Osteocyte (in vitro differentiated cells): Measurements from ENCODE around the gene RELCH. TPM values are rescaled to one million over a fixed set of nuclear protein-coding genes. Genes with fewer than 3 reads are reported as not detected.

ENCODE experiments used
- DNase-seq: peaks from one replicate; pipeline ENCODE4 v3.0.0; 2021; ENCODE audit warnings: mixed read lengths; ENCODE audit not compliant: unreplicated experiment; ENCODE audit errors: extremely low spot score
- H3K27ac Mint-ChIP-seq: one replicate; pipeline ENCODE4 v1.8.0; 2021; ENCODE audit warnings: mild to moderate bottlenecking, mixed read lengths; ENCODE audit not compliant: unreplicated experiment
- H3K27me3 Mint-ChIP-seq: one replicate; pipeline ENCODE4 v1.8.0; 2021; ENCODE audit warnings: mixed read lengths; ENCODE audit not compliant: unreplicated experiment
- H3K36me3 Mint-ChIP-seq: one replicate; pipeline ENCODE4 v1.8.0; 2021; ENCODE audit warnings: mixed read lengths; ENCODE audit not compliant: unreplicated experiment
- H3K4me1 Mint-ChIP-seq: one replicate; pipeline ENCODE4 v1.8.0; 2021; ENCODE audit warnings: mixed read lengths; ENCODE audit not compliant: unreplicated experiment
- H3K4me3 Mint-ChIP-seq: one replicate; pipeline ENCODE4 v1.8.0; 2021; ENCODE audit warnings: mild to moderate bottlenecking, moderate library complexity, mixed read lengths; ENCODE audit not compliant: unreplicated experiment
- H3K9me3 Mint-ChIP-seq: one replicate; pipeline ENCODE4 v1.8.0; 2021; ENCODE audit warnings: mixed read lengths; ENCODE audit not compliant: unreplicated experiment
- total RNA-seq: library from RNA; stranded (reverse); gene quantifications from 2 replicates; pipeline ENCODE4 v1.2.1, GENCODE V29; 2021
- TF ChIP-seq, protein P1 (sequence below): fragments of 200-600 bp; sonication (generic); IDR thresholded peaks from 2 replicates; pipeline ENCODE4 v1.5.0; 2021; ENCODE audit warnings: antibody characterized with exemption, mild to moderate bottlenecking, moderate library complexity

RELCH gene
- total RNA-seq, 1 donor from 2014 or later, result 22.0 TPM

DNA sequence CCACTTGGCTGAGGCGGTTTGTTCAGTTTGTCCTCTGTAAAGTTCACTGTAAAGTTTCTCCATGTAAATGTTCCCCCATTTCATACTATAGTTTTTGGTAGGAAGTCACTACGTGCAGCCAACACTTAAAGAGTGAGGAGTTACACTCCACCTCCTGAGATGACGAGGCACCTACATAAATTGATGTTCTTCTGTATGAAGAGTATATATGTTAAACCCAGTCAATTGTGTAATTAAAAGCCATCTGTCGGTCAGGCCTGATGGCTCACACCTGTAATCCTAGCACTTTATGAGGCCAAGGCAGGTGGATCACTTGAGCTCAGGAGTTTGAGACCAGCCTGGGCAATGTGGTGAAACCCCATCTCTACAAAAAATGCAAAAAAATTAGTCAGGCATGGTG, 7.8 kb upstream of the RELCH start:
- TF ChIP-seq, protein P1, sequence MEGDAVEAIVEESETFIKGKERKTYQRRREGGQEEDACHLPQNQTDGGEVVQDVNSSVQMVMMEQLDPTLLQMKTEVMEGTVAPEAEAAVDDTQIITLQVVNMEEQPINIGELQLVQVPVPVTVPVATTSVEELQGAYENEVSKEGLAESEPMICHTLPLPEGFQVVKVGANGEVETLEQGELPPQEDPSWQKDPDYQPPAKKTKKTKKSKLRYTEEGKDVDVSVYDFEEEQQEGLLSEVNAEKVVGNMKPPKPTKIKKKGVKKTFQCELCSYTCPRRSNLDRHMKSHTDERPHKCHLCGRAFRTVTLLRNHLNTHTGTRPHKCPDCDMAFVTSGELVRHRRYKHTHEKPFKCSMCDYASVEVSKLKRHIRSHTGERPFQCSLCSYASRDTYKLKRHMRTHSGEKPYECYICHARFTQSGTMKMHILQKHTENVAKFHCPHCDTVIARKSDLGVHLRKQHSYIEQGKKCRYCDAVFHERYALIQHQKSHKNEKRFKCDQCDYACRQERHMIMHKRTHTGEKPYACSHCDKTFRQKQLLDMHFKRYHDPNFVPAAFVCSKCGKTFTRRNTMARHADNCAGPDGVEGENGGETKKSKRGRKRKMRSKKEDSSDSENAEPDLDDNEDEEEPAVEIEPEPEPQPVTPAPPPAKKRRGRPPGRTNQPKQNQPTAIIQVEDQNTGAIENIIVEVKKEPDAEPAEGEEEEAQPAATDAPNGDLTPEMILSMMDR, result no peak
- Mint-ChIP-seq H3K27ac (no peak overlapping the region), H3K9me3 (no peaks in the 10 kb centered on the region), H3K27me3 (no peaks in the 10 kb centered on the region), H3K4me1 (peaks cover 3% of the 10 kb centered on the region), H3K4me3 (no peak overlapping the region), H3K36me3 (peaks cover 2% of the 10 kb centered on the region)
- no peak for DNase-seq

DNA sequence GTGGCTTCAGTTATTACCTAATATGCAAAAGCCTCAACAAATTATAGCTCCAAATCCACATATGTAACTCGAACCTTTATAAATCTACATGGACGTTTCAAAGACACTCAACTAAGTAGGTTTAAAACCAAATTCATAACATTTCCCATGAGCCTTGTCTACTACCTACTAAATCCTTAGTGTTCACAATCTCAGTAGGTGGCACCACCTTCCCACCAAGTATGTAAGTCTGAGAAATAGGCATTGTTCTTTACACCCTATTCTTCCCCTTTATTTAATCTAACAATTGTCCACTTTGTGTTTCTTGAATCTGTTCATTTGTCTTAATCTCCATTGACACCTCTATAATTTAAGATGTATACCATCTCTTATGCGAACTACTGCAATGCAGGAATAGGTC, 4.8 kb upstream of the RELCH start:
- DNase-seq, result no peak
- TF ChIP-seq, protein P1, result no peak
- Mint-ChIP-seq H3K27me3 (no peaks in the 10 kb centered on the region), H3K36me3 (peaks cover 2% of the 10 kb centered on the region), H3K27ac (no peak overlapping the region), H3K4me3 (no peak overlapping the region), H3K9me3 (no peaks in the 10 kb centered on the region), H3K4me1 (peaks cover 13% of the 10 kb centered on the region)

DNA sequence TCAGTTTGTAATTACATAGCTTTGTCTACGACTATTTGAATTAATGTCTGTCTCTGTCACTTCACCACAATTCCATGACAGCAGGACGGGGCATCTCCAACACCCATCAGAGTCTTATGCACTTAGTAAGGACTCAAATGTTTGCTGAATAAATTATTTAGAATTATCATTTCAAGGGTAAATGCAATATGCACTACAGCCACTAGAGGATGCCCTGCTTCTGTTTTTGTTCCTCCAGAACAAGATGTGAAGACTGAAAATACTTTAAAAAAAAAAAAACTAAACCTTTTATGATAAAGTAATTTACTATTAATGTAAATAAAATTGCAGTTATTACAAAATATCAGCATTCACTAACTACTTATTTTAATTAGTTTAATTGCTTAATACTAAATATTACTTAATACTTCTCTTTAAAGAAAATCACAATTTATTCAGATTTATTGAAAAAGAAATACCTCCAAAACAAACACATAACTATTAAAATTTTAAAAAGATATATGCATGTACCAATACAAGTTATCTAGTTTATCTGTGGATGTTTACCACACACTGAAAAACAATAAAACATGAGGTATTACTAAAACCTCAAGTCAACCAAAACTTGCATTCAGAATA, 3.4 kb upstream of the RELCH start:
- no peaks in the 10 kb centered on the region for H3K36me3 Mint-ChIP-seq
- H3K4me3 Mint-ChIP-seq, result no peak overlapping the region
- no peaks in the 10 kb centered on the region for H3K9me3 Mint-ChIP-seq
- H3K27ac Mint-ChIP-seq, result no peak overlapping the region
- TF ChIP-seq, protein P1, result peak; percentile 88
- H3K27me3 Mint-ChIP-seq, result no peaks in the 10 kb centered on the region
- DNase-seq, result no peak
- H3K4me1 Mint-ChIP-seq, result peaks cover 19% of the 10 kb centered on the region

DNA sequence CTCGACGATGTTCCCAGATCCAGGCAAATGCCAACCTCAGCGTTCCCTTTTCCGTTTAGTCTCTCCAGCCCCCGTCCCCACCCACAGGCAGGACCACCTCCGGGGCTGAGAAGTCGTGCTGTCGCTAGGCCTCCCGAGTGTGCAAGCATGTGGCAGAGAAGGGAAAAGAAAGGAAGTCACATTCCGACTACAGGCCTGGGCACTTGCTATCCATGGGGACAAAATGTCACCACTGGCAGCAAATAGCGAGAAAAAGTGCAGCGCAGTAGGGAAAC, 619 bp upstream of the RELCH start:
- Mint-ChIP-seq H3K9me3 (no peaks in the 10 kb centered on the region), H3K27me3 (no peaks in the 10 kb centered on the region), H3K36me3 (peaks cover 3% of the 10 kb centered on the region), H3K27ac (peak overlapping the region; percentile 92), H3K4me1 (peaks cover 42% of the 10 kb centered on the region), H3K4me3 (peak overlapping the region; percentile 100)
- peak; percentile 86 for DNase-seq
- TF ChIP-seq, protein P1, result no peak

DNA sequence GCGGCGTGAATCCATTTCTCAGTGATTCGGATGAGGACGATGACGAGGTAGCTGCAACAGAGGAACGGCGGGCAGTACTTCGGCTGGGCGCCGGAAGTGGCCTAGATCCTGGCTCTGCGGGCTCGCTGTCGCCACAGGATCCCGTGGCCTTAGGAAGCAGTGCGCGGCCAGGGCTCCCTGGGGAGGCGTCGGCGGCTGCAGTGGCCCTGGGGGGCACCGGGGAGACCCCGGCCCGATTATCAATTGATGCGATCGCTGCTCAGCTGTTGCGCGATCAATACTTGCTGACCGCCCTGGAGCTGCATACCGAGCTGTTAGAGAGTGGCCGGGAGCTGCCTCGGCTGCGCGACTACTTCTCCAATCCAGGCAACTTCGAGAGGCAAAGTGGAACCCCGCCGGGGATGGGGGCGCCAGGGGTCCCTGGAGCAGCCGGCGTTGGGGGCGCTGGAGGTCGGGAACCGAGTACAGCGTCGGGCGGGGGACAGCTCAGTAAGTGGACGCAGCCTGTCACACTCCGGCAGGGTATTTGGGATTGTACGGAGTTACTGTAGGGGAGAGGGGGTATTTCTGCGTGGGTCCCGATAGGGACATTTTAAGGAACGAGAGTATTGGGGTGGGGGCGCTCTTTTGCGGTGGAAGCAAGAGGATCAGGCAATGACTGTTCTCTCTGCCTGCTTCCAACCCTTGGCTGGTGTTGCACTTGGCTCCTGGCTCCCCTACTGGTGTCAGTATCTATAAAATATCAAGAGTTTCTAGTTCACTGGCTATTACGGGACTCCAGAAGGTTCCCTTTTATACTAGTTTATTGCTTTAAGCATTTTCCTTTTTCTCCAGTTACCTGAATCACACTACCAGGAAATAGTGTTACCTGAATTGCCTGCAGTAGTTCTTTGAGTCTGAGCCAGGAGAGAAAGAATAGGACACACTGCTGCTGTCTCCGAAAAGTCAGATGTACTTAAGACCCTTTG, 772 bp downstream of the RELCH start:
- TF ChIP-seq, protein P1, result peak; percentile 30
- Mint-ChIP-seq H3K4me1 (peaks cover 42% of the 10 kb centered on the region), H3K27ac (peak overlapping the region; percentile 98), H3K9me3 (no peaks in the 10 kb centered on the region), H3K4me3 (peak overlapping the region; percentile 100), H3K27me3 (no peaks in the 10 kb centered on the region), H3K36me3 (peaks cover 10% of the 10 kb centered on the region)
- no peak for DNase-seq
